NCI-H2107 treated with DMSO at 0.1 percent for 48 hours (cell line): Measurements from ENCODE around the gene CCDC51.

Experiments used
- DNase-seq: peaks from one replicate; lab custom pipeline; 2025; ENCODE audit not compliant: unreplicated experiment; lab: John Stamatoyannopoulos, UW

Gene CCDC51

GRCh38 chr3:48422272-48422671 lies 17.6 kb downstream of the CCDC51 start:
- DNase-seq = no peak

- DNase-seq = no peak
Measured at GRCh38 chr3:48420561-48420960, 19.4 kb downstream of the CCDC51 start.

- no peak for DNase-seq
Measured at GRCh38 chr3:48419597-48419996, 20.3 kb downstream of the CCDC51 start.

GRCh38 chr3:48419149-48419548 lies 20.8 kb downstream of the CCDC51 start:
- no peak for DNase-seq

GRCh38 chr3:48418651-48419050 lies 21.3 kb downstream of the CCDC51 start:
- no peak for DNase-seq

- no peak for DNase-seq
Measured at GRCh38 chr3:48418140-48418539, 21.8 kb downstream of the CCDC51 start.

- DNase-seq = no peak
Measured at GRCh38 chr3:48417529-48418108, 22.3 kb downstream of the CCDC51 start.

GRCh38 chr3:48416546-48416945 lies 23.4 kb downstream of the CCDC51 start:
- DNase-seq = no peak

- DNase-seq = no peak
Measured at GRCh38 chr3:48416091-48416505, 23.8 kb downstream of the CCDC51 start.

GRCh38 chr3:48415251-48415953 lies 24.5 kb downstream of the CCDC51 start:
- no peak for DNase-seq

- no peak for DNase-seq
Measured at GRCh38 chr3:48414376-48415250, 25.3 kb downstream of the CCDC51 start.

- no peak for DNase-seq
Measured at GRCh38 chr3:48413611-48414010, 26.3 kb downstream of the CCDC51 start.

GRCh38 chr3:48413086-48413485 lies 26.8 kb downstream of the CCDC51 start:
- no peak for DNase-seq

- no peak for DNase-seq
Measured at GRCh38 chr3:48412375-48413001, 27.4 kb downstream of the CCDC51 start.

GRCh38 chr3:48411606-48412374 lies 28.1 kb downstream of the CCDC51 start:
- no peak for DNase-seq

- DNase-seq = no peak
Measured at GRCh38 chr3:48411041-48411588, 28.8 kb downstream of the CCDC51 start.

GRCh38 chr3:48410205-48411040 lies 29.5 kb downstream of the CCDC51 start:
- DNase-seq = no peak

GRCh38 chr3:48409291-48410201 lies 30.4 kb downstream of the CCDC51 start:
- no peak for DNase-seq
